VCaP (cell line): Measurements from ENCODE around the gene SMIM45.
A peak's percentile ranks its signal among the peaks of the same experiment; 100 is the strongest.

Experiments used
- H3K27ac ChIP-seq: fragments of 450-650 bp; 2 replicates; pipeline ENCODE4 v1.5.1; 2017
- TF ChIP-seq, protein P1 (sequence below): fragments of 450-650 bp; conservative IDR thresholded peaks from 2 replicates; pipeline ENCODE4 v1.5.1; 2017; ENCODE audit warnings: mild to moderate bottlenecking, moderate library complexity

Gene SMIM45

DNA sequence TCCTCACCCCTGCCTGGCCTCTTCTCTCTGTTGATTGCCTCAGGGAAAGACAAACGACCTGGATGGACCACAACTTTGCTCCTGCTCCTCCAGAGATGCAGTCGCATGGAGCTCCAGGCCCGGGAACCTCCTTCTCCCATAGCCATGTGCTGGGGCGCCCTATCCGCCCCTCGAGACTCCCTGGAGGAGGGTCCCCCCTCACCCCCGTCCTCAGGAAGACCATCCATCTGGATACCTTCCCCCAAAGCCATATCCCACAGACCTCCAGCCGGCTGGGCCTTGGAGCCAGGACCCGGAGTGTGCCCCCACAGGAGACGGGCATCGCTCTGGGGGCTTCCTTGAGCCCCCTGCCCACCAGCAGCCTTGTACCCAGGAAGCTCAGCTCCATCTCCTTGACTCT, 19.5 kb downstream of the SMIM45 start:
- TF ChIP-seq, protein P1, sequence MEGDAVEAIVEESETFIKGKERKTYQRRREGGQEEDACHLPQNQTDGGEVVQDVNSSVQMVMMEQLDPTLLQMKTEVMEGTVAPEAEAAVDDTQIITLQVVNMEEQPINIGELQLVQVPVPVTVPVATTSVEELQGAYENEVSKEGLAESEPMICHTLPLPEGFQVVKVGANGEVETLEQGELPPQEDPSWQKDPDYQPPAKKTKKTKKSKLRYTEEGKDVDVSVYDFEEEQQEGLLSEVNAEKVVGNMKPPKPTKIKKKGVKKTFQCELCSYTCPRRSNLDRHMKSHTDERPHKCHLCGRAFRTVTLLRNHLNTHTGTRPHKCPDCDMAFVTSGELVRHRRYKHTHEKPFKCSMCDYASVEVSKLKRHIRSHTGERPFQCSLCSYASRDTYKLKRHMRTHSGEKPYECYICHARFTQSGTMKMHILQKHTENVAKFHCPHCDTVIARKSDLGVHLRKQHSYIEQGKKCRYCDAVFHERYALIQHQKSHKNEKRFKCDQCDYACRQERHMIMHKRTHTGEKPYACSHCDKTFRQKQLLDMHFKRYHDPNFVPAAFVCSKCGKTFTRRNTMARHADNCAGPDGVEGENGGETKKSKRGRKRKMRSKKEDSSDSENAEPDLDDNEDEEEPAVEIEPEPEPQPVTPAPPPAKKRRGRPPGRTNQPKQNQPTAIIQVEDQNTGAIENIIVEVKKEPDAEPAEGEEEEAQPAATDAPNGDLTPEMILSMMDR: no peak

DNA sequence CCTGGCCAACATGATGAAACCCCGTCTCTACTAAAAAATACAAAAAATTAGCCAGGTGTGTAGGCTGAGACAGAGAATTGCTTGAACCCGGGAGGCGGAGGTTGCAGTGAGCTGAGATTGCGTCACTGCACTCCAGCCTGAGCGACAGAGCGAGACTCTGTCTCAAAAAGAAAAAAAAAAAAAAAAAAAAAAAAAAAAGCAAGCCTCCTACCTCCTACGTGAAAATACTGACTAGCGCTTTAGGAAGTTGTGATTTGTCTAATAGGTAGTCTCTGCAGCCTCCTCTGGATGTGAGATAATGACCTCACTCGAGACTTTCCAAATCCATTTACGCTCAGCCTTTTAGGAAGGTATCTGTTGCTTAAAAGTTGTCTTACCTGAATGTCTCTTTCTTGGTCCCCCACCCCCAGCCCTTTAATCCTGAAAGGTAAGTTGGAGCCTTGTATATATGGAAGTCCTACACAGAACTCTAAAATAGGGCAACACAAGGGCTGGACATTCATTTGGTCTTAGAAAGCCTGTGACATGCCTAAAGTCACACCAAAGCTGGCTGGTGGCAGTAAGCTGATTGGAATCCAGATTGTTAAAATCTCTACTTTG, 22.8 kb downstream of the SMIM45 start:
- no peak overlapping the region for H3K27ac ChIP-seq
- TF ChIP-seq, protein P1: no peak

More for the DNA sequence above, 19.5 kb downstream of the SMIM45 start:
- no peak overlapping the region for H3K27ac ChIP-seq

DNA sequence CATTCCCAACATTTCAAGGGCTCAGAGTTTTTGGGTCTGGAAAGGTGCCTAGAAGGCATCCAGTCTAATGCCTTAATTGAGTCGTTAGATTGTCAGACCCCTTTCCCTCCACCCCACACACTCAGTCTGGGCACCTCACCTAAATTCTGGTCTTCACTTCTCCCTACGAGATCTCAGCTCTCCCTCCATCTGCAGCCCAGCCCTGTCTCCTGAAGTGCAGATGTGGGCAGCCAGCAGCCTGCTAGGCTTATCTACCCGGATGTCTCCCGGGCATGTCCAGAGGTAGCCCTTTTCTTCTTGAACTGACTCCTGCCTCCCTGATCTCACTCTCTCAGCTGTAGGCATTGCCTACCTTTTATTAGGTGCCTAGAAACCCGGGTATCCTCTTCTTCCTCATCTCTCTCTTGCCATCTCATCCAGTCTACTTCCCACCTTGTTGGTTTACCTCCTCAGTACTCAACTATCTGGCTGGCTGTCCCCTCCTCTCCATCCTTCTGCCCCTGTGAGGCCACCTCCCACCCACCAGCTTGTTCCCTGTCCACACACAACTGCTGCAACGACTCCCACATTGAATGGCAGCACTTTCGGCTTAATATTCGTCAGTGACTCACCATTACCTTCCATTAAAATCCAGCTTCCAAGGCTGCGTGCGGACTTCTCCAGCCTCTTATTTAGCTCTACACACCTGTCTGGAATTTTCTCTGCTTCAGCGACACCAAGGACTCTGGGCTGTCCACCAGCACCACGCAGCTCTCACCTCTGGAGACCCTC, 23.5 kb downstream of the SMIM45 start:
- no peak overlapping the region for H3K27ac ChIP-seq
- TF ChIP-seq, protein P1: no peak

DNA sequence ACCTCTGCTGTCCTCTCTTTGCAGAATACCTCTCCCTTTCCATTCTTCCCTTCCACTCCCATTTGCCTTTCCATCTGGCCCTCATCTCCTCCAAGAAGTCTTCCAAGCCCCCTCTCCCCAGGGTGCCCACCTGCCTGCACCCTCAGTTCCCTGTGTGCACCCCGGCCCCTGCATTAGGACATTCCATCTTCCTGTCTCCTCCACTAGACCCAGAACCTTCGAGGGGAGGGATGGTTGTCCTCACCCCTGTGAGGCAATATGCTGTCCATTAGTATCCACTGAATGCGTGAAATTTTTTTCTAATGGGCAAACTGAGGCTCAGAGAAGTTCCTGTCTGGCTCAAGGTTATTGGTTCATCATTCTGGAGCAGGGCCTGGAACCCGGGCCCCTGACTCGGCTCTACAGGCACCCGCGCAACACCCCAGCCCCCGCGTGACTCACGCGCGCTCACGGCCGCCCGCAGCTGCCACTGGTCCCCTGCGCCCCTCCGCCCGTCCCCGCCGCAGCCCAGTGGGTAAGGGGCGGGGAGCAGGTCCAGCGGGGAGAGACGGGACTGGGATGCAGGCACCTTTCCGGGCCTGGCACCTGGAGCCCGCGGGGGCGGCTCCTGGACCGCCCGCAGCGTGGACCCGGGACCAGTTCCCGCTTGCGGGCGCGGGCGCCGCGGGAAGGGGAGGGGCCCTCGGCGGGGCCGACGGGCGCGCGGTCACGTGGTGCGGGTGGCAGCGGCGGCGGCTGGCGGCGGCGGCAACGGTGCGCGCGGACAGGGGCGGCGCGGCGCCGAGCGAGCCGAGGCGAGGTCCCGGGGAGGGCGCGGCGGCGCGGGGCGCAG, 24.3 kb downstream of the SMIM45 start:
- TF ChIP-seq, protein P1: no peak
- H3K27ac ChIP-seq: peak overlapping the region; percentile 65; the same call in 1 of the 2 replicates

DNA sequence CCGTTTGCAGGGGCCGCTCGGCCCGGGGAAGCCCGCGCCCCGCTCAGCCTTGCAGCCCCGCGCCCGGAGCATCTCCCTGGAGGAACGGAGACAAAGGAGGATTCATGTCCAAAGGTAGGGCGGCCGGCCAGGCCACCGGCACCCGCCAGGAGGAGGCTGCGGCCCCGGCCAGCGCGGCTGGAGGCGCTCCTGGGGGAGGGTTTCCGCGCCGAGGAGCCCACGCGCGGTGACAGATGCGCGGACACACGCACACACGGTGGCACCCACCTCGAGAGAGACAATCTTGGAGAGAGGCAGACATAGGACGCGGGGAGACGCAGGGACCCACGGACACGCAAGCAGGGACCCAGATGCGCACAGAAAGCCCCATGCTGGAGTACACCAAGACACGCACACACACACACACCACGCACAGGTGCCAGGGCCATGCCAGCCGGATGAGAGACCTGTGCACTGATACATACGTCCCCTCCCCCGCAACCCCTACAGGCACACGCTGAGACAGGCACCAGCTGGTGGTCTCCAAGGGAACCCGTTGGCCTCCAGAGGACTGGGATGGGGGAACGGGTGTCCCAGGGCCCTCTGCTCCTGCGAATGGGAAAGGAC, 25.1 kb downstream of the SMIM45 start:
- peak overlapping the region; percentile 65; the same call in 1 of the 2 replicates for H3K27ac ChIP-seq
- TF ChIP-seq, protein P1: no peak

DNA sequence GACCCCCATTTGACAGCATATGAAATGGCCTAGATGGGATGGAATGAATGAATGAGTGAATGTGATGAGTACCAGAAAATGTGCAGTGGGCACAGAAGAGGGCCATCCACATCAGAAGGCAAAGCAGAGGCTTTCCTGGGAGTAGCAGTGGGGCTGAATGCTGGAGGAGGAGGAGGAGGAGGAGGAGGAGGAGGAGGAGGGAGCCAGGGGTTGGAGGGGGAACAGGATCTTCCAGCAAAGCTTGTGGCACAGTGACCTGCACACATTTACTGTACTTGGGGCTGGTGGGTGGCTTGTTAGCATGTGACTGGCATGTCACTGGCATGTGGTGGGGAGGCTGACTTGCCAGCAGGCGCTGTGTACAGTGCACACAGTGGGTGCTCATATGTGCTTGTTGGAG, 26.8 kb downstream of the SMIM45 start:
- TF ChIP-seq, protein P1: no peak

More for the DNA sequence above, 26.8 kb downstream of the SMIM45 start:
- H3K27ac ChIP-seq: no peak overlapping the region
